Ishikawa (cell line): ENCODE measurements around the gene FTH1.

Experiments
- CEBPB ChIP-seq: IDR thresholded peaks from 2 replicates; pipeline ENCODE4 v1.6.1; 2012
- CREB1 ChIP-seq: IDR thresholded peaks from 2 replicates; pipeline ENCODE4 v1.6.1; 2012; ENCODE audit warnings: low read depth
- EGR1 ChIP-seq: IDR thresholded peaks from 2 replicates; pipeline ENCODE4 v1.6.1; 2012
- EP300 ChIP-seq: IDR thresholded peaks from 2 replicates; pipeline ENCODE4 v1.6.1; 2012; ENCODE audit warnings: borderline replicate concordance
- FOXM1 ChIP-seq: IDR thresholded peaks from 2 replicates; pipeline ENCODE4 v1.6.1; 2012; ENCODE audit warnings: low read depth, borderline replicate concordance
- NFIC ChIP-seq: IDR thresholded peaks from 2 replicates; pipeline ENCODE4 v1.6.1; 2012
- RAD21 ChIP-seq: IDR thresholded peaks from 2 replicates; pipeline ENCODE4 v1.6.1; 2012; ENCODE audit warnings: low read depth
- TAF1 ChIP-seq: IDR thresholded peaks from 2 replicates; pipeline ENCODE4 v1.6.1; 2012; ENCODE audit warnings: low read depth, mild to moderate bottlenecking
- TCF12 ChIP-seq: IDR thresholded peaks from 2 replicates; pipeline ENCODE4 v1.6.1; 2012; ENCODE audit warnings: low read depth
- TEAD4 ChIP-seq: IDR thresholded peaks from 2 replicates; pipeline ENCODE4 v1.6.1; 2012
- YY1 ChIP-seq: IDR thresholded peaks from 2 replicates; pipeline ENCODE4 v1.6.1; 2012; ENCODE audit warnings: low read depth
- ZBTB7A ChIP-seq: IDR thresholded peaks from 2 replicates; pipeline ENCODE4 v1.6.1; 2012; ENCODE audit warnings: low read depth
- TF ChIP-seq, protein P1 (sequence below): IDR thresholded peaks from 2 replicates; pipeline ENCODE4 v1.6.1; 2012
- TF ChIP-seq, protein P2 (sequence below): IDR thresholded peaks from 2 replicates; pipeline ENCODE4 v1.6.1; 2012
- TF ChIP-seq, protein P3 (sequence below): IDR thresholded peaks from 2 replicates; pipeline ENCODE4 v1.6.1; 2012; ENCODE audit warnings: low read depth, mild to moderate bottlenecking

The FTH1 gene

DNA sequence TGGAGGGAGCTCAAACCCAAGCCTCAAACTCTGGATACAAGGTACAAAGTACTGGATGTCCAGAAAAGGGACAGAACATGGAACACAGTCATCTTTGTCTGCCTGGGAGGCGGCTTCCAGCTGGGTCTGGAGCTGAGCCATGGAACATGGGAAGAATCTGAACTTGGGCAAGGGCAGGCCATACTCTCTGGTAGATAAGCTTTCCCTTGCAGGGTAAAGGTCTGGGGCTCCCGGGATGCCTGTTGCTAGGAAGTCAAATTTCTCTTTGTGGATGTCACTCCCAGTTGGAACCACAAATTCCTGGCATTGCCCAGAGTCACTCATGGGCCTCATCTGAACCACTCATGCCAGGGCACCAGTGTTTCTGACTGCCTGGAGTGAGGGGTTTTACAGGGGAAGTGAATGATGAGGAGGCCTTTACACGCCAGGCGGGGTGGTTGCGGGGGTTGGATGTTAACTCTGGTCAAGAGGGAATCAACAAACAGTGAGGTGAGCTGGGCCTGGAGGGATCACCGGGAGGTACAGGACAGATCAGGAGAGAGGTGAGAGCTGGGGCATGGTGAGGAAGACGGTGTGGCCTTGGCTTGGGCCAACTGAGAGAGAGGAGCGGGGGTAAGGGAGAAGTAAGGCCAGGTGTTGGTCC lies 5.7 kb downstream of the FTH1 start:
- TF ChIP-seq, protein P1, sequence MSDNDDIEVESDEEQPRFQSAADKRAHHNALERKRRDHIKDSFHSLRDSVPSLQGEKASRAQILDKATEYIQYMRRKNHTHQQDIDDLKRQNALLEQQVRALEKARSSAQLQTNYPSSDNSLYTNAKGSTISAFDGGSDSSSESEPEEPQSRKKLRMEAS, result no peak
- TF ChIP-seq YY1 (no peak), TEAD4 (0 out of 2 replicates have a peak, but pooled peaks have one; percentile 25), CREB1 (no peak), TAF1 (no peak), ZBTB7A (no peak), CEBPB (no peak), EP300 (no peak), EGR1 (no peak)

DNA sequence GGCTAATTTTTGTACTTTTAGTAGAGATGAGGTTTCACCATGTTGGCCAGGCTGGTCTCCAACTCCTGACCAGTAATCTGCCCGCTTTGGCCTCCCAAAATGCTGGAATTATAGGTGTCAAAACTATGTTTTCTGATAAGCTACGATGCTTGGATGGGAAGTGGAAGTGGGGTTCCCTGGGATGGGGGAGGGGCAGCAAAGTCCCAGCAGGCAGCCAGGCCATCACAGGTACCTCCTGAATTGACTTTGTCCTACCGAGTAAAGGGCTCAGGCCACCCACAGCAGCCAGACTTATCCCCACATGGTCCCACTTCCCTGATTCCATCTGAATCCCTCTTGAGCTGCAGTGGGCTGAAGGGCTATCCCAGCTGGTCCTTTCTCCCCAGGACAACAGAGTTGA lies 6.9 kb downstream of the FTH1 start:
- TF ChIP-seq CREB1 (no peak), RAD21 (no peak), FOXM1 (no peak), TCF12 (no peak), EGR1 (no peak), CEBPB (no peak)
- TF ChIP-seq, protein P2, sequence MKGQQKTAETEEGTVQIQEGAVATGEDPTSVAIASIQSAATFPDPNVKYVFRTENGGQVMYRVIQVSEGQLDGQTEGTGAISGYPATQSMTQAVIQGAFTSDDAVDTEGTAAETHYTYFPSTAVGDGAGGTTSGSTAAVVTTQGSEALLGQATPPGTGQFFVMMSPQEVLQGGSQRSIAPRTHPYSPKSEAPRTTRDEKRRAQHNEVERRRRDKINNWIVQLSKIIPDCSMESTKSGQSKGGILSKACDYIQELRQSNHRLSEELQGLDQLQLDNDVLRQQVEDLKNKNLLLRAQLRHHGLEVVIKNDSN, result no peak

DNA sequence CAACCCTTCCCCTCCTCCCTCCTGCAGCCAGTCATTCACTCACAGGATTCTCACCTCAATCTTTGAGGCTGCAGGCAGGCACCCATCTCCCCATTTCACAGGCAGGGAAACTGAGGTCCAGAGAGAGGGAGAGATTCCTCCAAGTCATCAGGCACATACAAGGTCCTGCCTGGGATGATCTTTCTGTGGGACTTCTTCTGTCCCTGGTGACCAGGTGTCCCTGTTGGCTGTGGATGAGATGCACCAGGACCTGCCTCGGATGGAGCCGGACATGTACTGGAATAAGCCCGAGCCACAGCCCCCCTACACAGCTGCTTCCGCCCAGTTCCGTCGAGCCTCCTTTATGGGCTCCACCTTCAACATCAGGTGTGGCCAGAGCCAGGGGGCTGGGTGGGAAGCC lies 7.8 kb downstream of the FTH1 start:
- no peak for TF ChIP-seq EGR1
- TF ChIP-seq, protein P3, sequence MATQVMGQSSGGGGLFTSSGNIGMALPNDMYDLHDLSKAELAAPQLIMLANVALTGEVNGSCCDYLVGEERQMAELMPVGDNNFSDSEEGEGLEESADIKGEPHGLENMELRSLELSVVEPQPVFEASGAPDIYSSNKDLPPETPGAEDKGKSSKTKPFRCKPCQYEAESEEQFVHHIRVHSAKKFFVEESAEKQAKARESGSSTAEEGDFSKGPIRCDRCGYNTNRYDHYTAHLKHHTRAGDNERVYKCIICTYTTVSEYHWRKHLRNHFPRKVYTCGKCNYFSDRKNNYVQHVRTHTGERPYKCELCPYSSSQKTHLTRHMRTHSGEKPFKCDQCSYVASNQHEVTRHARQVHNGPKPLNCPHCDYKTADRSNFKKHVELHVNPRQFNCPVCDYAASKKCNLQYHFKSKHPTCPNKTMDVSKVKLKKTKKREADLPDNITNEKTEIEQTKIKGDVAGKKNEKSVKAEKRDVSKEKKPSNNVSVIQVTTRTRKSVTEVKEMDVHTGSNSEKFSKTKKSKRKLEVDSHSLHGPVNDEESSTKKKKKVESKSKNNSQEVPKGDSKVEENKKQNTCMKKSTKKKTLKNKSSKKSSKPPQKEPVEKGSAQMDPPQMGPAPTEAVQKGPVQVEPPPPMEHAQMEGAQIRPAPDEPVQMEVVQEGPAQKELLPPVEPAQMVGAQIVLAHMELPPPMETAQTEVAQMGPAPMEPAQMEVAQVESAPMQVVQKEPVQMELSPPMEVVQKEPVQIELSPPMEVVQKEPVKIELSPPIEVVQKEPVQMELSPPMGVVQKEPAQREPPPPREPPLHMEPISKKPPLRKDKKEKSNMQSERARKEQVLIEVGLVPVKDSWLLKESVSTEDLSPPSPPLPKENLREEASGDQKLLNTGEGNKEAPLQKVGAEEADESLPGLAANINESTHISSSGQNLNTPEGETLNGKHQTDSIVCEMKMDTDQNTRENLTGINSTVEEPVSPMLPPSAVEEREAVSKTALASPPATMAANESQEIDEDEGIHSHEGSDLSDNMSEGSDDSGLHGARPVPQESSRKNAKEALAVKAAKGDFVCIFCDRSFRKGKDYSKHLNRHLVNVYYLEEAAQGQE, result no peak
- no peak for TF ChIP-seq YY1
- TF ChIP-seq TCF12, result no peak
- TF ChIP-seq, protein P2, result no peak
- no peak for TF ChIP-seq ZBTB7A
- no peak for TF ChIP-seq EP300
- no peak for TF ChIP-seq RAD21
- TF ChIP-seq CREB1, result no peak
- no peak for TF ChIP-seq FOXM1
- TF ChIP-seq, protein P1, result no peak
- TF ChIP-seq TAF1, result no peak
- no peak for TF ChIP-seq TEAD4
- no peak for TF ChIP-seq CEBPB
- TF ChIP-seq NFIC, result no peak

DNA sequence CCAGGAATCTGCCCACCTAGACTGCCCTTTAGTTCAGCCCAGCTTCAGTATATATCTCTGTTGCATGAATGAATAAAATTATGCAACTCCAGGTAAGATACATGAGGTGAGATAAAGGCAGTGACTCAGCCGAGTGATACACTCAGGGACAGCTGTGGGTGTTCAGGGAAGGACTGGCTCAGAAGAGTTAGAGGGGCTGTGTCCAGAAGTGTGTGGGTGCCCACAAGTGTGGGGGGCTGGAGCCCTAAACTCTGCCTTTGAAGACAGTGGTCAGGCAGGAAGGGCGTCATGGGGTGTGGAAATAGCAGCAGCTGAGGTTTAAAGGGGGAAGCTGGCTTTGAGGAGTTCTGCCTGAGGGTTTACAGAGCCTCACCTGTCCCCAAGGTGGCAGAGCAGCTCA lies 8.3 kb downstream of the FTH1 start:
- TF ChIP-seq CEBPB (no peak), ZBTB7A (no peak), EGR1 (no peak), EP300 (no peak), TAF1 (no peak), CREB1 (no peak), TEAD4 (no peak)

DNA sequence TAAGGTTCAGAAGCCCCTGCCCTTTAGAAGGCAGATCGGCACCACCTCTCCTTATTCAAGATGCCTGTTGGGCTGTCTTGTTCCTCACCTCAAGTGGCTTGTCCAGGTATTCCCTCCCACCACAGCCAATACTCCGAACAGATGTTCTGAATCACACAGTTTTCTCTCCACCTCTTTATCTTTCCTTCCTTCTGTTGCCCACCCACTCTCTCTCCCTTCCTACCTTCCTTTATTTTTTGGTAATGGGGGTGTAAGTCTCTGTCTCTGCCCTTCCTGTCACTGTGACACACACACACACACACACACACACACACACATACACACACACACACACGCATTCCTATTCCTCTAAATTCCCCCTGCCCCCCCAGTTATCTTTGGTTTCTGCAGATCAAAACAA lies 8.8 kb downstream of the FTH1 start:
- TF ChIP-seq, protein P3, result no peak
- no peak for TF ChIP-seq FOXM1
- TF ChIP-seq EP300, result no peak
- TF ChIP-seq CEBPB, result no peak

DNA sequence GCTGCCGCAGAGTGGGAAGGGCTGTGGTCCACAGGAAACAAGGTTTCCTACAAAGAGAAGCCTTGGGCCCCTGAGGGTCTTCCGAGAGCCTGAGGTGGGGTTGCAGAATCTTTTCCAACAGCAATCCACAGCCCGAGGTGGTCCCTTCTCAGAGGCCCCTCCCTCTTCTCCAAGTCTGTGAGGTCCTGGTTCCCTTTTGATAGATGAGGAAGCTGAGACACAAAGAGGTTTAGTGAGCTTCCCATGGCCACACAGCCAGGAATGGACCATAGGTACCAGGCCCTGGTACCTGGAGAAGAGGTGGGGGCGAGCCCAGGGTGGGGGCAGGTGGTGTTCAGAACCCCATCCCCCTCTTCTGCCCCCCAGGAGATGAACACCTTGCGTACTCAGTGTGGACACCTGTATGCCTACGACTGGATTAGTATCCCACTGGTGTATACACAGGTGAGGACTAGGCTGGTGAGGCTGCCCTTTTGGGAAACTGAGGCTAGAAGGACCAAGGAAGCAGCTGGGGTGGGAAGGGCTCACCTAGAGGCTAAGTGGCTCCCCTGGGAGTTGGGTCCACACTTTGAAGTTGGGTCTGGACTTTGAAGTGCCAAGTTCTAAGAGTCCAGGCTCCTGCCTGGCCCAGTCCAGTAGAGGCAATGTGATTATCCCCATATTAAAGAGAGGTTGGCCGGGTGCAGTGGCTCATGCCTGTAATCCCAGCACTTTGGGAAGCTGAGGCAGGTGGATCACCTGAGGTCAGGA lies 10.2 kb downstream of the FTH1 start:
- TF ChIP-seq, protein P3, result no peak
- TF ChIP-seq TAF1 (no peak), NFIC (no peak), FOXM1 (no peak), ZBTB7A (no peak), TCF12 (no peak), RAD21 (no peak), EGR1 (no peak)
- TF ChIP-seq, protein P2, result no peak
